K562 (cell line): ENCODE measurements around the gene NAT14. TPM values are rescaled to one million over a fixed set of nuclear protein-coding genes. Genes with fewer than 3 reads are reported as not detected.

ENCODE experiments used
- CBFA2T2 ChIP-seq: fragments of 450-650 bp; conservative IDR thresholded peaks from 2 replicates; pipeline ENCODE4 v1.6.1; 2017; ENCODE audit warnings: mild to moderate bottlenecking
- DNMT1 ChIP-seq: fragments of 450-650 bp; IDR thresholded peaks from 2 replicates; pipeline ENCODE4 v1.6.1; 2016; ENCODE audit warnings: antibody characterized with exemption, mild to moderate bottlenecking
- ETV1 ChIP-seq: fragments of 450-650 bp; conservative IDR thresholded peaks from 2 replicates; pipeline ENCODE4 v1.6.1; 2016; ENCODE audit warnings: missing genetic modification characterization, control low read depth, low read depth, missing compliant biosample characterization
- KLF1 ChIP-seq: fragments of 450-650 bp; IDR thresholded peaks from 2 replicates; pipeline ENCODE4 v1.6.1; 2016; ENCODE audit warnings: missing genetic modification characterization, missing compliant biosample characterization
- MCM2 ChIP-seq: fragments of 450-650 bp; IDR thresholded peaks from 2 replicates; pipeline ENCODE4 v1.6.1; 2017; ENCODE audit warnings: low read depth, mild to moderate bottlenecking
- MTA1 ChIP-seq: fragments of 450-650 bp; IDR thresholded peaks from 2 replicates; pipeline ENCODE4 v1.6.1; 2017; ENCODE audit warnings: borderline replicate concordance
- NFIC ChIP-seq: fragments of 450-650 bp; IDR thresholded peaks from 2 replicates; pipeline ENCODE4 v1.6.1; 2017; ENCODE audit warnings: mild to moderate bottlenecking, inconsistent platforms
- PCBP2 ChIP-seq: fragments of 200-400 bp; formaldehyde crosslinking; IDR thresholded peaks from 2 replicates; pipeline ENCODE4 v1.6.1; 2018; ENCODE audit warnings: low read length, low read depth, mild to moderate bottlenecking, moderate library complexity; ENCODE audit not compliant: poor library complexity, severe bottlenecking
- RBFOX2 ChIP-seq: fragments of 200-400 bp; formaldehyde crosslinking; IDR thresholded peaks from 2 replicates; pipeline ENCODE4 v1.6.1; 2017; ENCODE audit warnings: low read depth, mild to moderate bottlenecking, low read length, moderate library complexity
- RNF2 ChIP-seq: sonication (generic); IDR thresholded peaks from 2 replicates; pipeline ENCODE4 v1.6.1; 2016
- SIN3A ChIP-seq, 2 experiments: fragments of 150-350 bp in 1 of 2; IDR thresholded peaks; 2 replicates each; pipeline ENCODE4 v1.6.1; 2011 to 2016; ENCODE audit warnings: borderline replicate concordance in 2 of 2, low read depth in 2 of 2, low read length in 2 of 2, mild to moderate bottlenecking in 2 of 2, moderate library complexity in 2 of 2; ENCODE audit not compliant: control insufficient read depth in 1 of 2
- SMC3 ChIP-seq: conservative IDR thresholded peaks from 2 replicates; pipeline ENCODE4 v1.6.1; 2011; ENCODE audit warnings: low read depth, low read length, improper control_type of control experiment; ENCODE audit not compliant: insufficient read depth
- TBP ChIP-seq: optimal IDR thresholded peaks from 2 replicates; pipeline ENCODE3; 2011; ENCODE audit warnings: low read depth, low read length, improper control_type of control experiment
- TCF3 ChIP-seq: sonication (generic); formaldehyde crosslinking; IDR thresholded peaks from 2 replicates; pipeline ENCODE4 v1.4.0; 2020; ENCODE audit warnings: mild to moderate bottlenecking, missing genetic modification reagents
- TCFL5 ChIP-seq: fragments of 250-450 bp; sonication (Bioruptor Pico); conservative IDR thresholded peaks from 2 replicates; pipeline ENCODE4 v1.6.1; 2021; ENCODE audit warnings: mild to moderate bottlenecking, moderate library complexity, matching md5 sums
- U2AF2 ChIP-seq: fragments of 200-400 bp; formaldehyde crosslinking; optimal IDR thresholded peaks from 2 replicates; pipeline ENCODE3; 2017; ENCODE audit warnings: low read depth, mild to moderate bottlenecking, low read length
- ZEB2 ChIP-seq: fragments of 450-650 bp; IDR thresholded peaks from 2 replicates; pipeline ENCODE4 v1.6.1; 2016
- ZNF146 ChIP-seq: IDR thresholded peaks from one replicate; pipeline ENCODE4 v1.6.1; 2018; ENCODE audit warnings: missing compliant biosample characterization; ENCODE audit not compliant: unreplicated experiment
- ZNF316 ChIP-seq: fragments of 450-650 bp; IDR thresholded peaks from 2 replicates; pipeline ENCODE4 v1.6.1; 2016
- ZNF436 ChIP-seq: fragments of 250-450, 450-650 bp; sonication (Bioruptor Pico); formaldehyde crosslinking; IDR thresholded peaks from 2 replicates; pipeline ENCODE4 v1.7.0; 2020; ENCODE audit warnings: mild to moderate bottlenecking
- polyA plus RNA-seq, 8 experiments: library from polyadenylated mRNA; depleted of rRNA in 4 of 8; stranded (reverse) in 5 of 8; unstranded in 3 of 8; fragments of >200 nt; fragmentation: Nextera tagmentation in 2 of 8; fragmentation: Illumina TruSeq in 1 of 8; extraction: Ambion mirVana in 2 of 8; extraction: Trizol in 1 of 8; gene quantifications; 2 replicates each; pipeline versions ENCODE4 v1.2.1 to v1.2.3, GENCODE V29; 2011 to 2014; ENCODE audit warnings: inconsistent platforms in 1 of 8, missing spikeins in 1 of 8
- total RNA-seq, 7 experiments: library from RNA; depleted of rRNA in 6 of 7; stranded (reverse); fragments of >200 nt in 6 of 7; fragmentation: Illumina TruSeq in 2 of 7; extraction: Trizol in 2 of 7; gene quantifications; 2 replicates each; pipeline versions ENCODE4 v1.2.1 to v1.2.3, GENCODE V29; 2011 to 2021; ENCODE audit warnings: low replicate concordance in 1 of 7
- TF ChIP-seq, protein P1 (sequence below): sonication (generic); formaldehyde crosslinking; IDR thresholded peaks from 2 replicates; pipeline ENCODE4 v1.8.0; 2022; ENCODE audit warnings: missing genetic modification reagents, mild to moderate bottlenecking, moderate library complexity, borderline replicate concordance
- TF ChIP-seq, protein P2 (sequence below): fragments of 250-450 bp; sonication (Bioruptor Pico); IDR thresholded peaks from 2 replicates; pipeline ENCODE4 v1.5.0; 2021
- TF ChIP-seq, protein P3 (sequence below), 2 experiments: fragments of 450-650 bp; IDR thresholded peaks; 2 replicates each; pipeline ENCODE4 v1.6.1; 2018; ENCODE audit warnings: mild to moderate bottlenecking in 2 of 2, low read depth in 1 of 2; ENCODE audit not compliant: partially characterized antibody in 2 of 2

Gene NAT14
- total and polyA plus RNA-seq, 9 of the 15 experiments (the other 6 are each of a cell fraction or from before 2014, with no cell fraction given), result 2.4 to 77.0 (median 26.7) TPM

DNA sequence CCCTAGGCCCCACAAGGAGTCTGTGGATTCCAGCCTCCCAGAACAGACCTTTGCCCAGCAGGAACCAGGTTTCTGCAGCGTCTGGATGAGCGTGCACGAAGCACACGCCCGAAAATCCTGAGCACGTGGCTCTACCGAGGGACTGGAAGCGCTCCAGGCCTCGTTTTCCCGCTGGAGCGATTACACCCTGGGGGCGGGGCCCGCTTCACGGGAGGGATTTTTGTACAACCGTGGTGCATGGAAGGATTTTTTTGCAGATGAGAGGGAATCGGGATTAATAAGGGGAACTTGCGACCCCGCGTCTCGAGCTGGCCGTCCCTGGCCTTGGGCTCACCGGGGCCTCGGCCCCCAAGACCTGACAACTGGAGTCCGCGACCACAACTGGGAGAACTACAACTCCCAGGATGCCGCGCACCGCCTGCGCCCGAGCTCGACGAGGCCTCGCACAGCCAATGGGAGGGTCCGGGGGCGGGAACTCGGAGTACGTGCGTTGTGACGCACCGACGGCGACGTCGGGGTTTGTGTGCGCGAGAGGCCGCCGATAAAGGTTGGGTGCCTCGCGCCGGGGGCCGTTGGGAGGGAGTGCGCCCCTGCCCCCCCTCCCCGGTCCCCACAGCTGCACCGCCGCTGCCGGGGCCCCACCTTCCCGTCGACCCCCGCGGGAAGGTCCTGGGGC lies 8.8 kb upstream of the NAT14 start, which contains the start of gene ZNF628 (continued):
- no peak for TF ChIP-seq CBFA2T2
- no peak for TF ChIP-seq ZNF146 (CRISPR knock-in tag)
- TF ChIP-seq SMC3, result no peak
- no peak; a peak in 1 of 4 replicates for TF ChIP-seq SIN3A (IDR thresholded peaks at IDR 0.05; ENCODE audit: borderline replicate concordance in 2 of 2, control insufficient read depth in 1 of 2, low read depth in 2 of 2, low read length in 2 of 2)
- peak; percentile 83 for TF ChIP-seq NFIC
- TF ChIP-seq ZNF316, result no peak
- no peak for TF ChIP-seq TCF3 (CRISPR knock-in tag)
- peak; percentile 90 for TF ChIP-seq RBFOX2
- TF ChIP-seq, protein P1, sequence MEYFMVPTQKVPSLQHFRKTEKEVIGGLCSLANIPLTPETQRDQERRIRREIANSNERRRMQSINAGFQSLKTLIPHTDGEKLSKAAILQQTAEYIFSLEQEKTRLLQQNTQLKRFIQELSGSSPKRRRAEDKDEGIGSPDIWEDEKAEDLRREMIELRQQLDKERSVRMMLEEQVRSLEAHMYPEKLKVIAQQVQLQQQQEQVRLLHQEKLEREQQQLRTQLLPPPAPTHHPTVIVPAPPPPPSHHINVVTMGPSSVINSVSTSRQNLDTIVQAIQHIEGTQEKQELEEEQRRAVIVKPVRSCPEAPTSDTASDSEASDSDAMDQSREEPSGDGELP (CRISPR knock-in tag), result peak; percentile 78
- no peak; the same call in 1 of the 2 replicates for TF ChIP-seq KLF1 (tag)
- no peak for TF ChIP-seq PCBP2
- TF ChIP-seq, protein P2, sequence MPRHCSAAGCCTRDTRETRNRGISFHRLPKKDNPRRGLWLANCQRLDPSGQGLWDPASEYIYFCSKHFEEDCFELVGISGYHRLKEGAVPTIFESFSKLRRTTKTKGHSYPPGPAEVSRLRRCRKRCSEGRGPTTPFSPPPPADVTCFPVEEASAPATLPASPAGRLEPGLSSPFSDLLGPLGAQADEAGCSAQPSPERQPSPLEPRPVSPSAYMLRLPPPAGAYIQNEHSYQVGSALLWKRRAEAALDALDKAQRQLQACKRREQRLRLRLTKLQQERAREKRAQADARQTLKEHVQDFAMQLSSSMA, result no peak
- TF ChIP-seq ZEB2, result no peak
- TF ChIP-seq DNMT1, result no peak
- peak; percentile 97 for TF ChIP-seq MTA1
- no peak for TF ChIP-seq TCFL5
- TF ChIP-seq, protein P3, sequence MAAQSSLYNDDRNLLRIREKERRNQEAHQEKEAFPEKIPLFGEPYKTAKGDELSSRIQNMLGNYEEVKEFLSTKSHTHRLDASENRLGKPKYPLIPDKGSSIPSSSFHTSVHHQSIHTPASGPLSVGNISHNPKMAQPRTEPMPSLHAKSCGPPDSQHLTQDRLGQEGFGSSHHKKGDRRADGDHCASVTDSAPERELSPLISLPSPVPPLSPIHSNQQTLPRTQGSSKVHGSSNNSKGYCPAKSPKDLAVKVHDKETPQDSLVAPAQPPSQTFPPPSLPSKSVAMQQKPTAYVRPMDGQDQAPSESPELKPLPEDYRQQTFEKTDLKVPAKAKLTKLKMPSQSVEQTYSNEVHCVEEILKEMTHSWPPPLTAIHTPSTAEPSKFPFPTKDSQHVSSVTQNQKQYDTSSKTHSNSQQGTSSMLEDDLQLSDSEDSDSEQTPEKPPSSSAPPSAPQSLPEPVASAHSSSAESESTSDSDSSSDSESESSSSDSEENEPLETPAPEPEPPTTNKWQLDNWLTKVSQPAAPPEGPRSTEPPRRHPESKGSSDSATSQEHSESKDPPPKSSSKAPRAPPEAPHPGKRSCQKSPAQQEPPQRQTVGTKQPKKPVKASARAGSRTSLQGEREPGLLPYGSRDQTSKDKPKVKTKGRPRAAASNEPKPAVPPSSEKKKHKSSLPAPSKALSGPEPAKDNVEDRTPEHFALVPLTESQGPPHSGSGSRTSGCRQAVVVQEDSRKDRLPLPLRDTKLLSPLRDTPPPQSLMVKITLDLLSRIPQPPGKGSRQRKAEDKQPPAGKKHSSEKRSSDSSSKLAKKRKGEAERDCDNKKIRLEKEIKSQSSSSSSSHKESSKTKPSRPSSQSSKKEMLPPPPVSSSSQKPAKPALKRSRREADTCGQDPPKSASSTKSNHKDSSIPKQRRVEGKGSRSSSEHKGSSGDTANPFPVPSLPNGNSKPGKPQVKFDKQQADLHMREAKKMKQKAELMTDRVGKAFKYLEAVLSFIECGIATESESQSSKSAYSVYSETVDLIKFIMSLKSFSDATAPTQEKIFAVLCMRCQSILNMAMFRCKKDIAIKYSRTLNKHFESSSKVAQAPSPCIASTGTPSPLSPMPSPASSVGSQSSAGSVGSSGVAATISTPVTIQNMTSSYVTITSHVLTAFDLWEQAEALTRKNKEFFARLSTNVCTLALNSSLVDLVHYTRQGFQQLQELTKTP (IDR thresholded peaks at IDR 0.05; ENCODE audit: low read depth in 1 of 2, partially characterized antibody in 2 of 2), result peak; percentile 62 to 85
- peak; percentile 56 for TF ChIP-seq TBP
- TF ChIP-seq U2AF2, result no peak
- peak; percentile 85 for TF ChIP-seq RNF2
- no peak for TF ChIP-seq ETV1 (tag)
- TF ChIP-seq MCM2, result no peak
- no peak for TF ChIP-seq ZNF436 (CRISPR knock-in tag)
